Measurements from ENCODE around the gene MLYCD. TPM values are rescaled to one million over a fixed set of nuclear protein-coding genes. Genes with fewer than 3 reads are reported as not detected.
"Not testable (repeated sequence)": the region's sequence is repeated elsewhere in the genome, so short reads cannot be mapped to it uniquely, and the experiment has no call there.

MLYCD gene
- total RNA-seq, 2 donors from 2014 or later = 6.1 to 7.1 TPM

GRCh38 chr16:83935005-83935857, 36.3 kb downstream of the MLYCD start:
- Mint-ChIP-seq H3K9me3 (no peaks in the 10 kb centered on the region), H3K4me3 (no peak overlapping the region)

GRCh38 chr16:83935858-83936255, 36.9 kb downstream of the MLYCD start:
- Mint-ChIP-seq H3K27ac (no peak overlapping the region), H3K36me3 (no peaks in the 10 kb centered on the region), H3K4me3 (no peak overlapping the region), H3K4me1 (ENCODE audit: low read depth in 2 of 2) (no peaks in the 10 kb centered on the region), H3K9me3 (no peaks in the 10 kb centered on the region), H3K27me3 (peaks cover 0 to 2% of the 10 kb centered on the region in 2 donors)
- ATAC-seq = peak in 1 of 2 donors; percentile 25
- peak; percentile 50 for DNase-seq (ENCODE audit: low spot score)

More at GRCh38 chr16:83935005-83935857, 36.3 kb downstream of the MLYCD start:
- Mint-ChIP-seq H3K27ac (no peak overlapping the region), H3K36me3 (no peaks in the 10 kb centered on the region), H3K4me1 (ENCODE audit: low read depth in 2 of 2) (no peaks in the 10 kb centered on the region), H3K27me3 (peaks cover 0 to 2% of the 10 kb centered on the region in 2 donors)
- peak; percentile 58 for DNase-seq (ENCODE audit: low spot score)
- ATAC-seq = peak in 1 of 2 donors; percentile 5

GRCh38 chr16:83936581-83937165, 37.8 kb downstream of the MLYCD start:
- no peak overlapping the region for H3K27ac Mint-ChIP-seq
- H3K27me3 Mint-ChIP-seq = peaks cover 0 to 2% of the 10 kb centered on the region in 2 donors
- H3K4me1 Mint-ChIP-seq (ENCODE audit: low read depth in 2 of 2) = no peaks in the 10 kb centered on the region
- H3K9me3 Mint-ChIP-seq = no peaks in the 10 kb centered on the region
- DNase-seq (ENCODE audit: low spot score) (no peak), ATAC-seq (no peak)
- H3K36me3 Mint-ChIP-seq = no peaks in the 10 kb centered on the region
- no peak overlapping the region for H3K4me3 Mint-ChIP-seq

GRCh38 chr16:83937267-83937666, 38.4 kb downstream of the MLYCD start:
- no peak for DNase-seq (ENCODE audit: low spot score)
- Mint-ChIP-seq H3K27ac (no peak overlapping the region), H3K4me3 (no peak overlapping the region), H3K9me3 (no peaks in the 10 kb centered on the region), H3K36me3 (no peaks in the 10 kb centered on the region), H3K4me1 (ENCODE audit: low read depth in 2 of 2) (no peaks in the 10 kb centered on the region), H3K27me3 (peaks cover 0 to 2% of the 10 kb centered on the region in 2 donors)
- no peak for ATAC-seq

- no peak for ATAC-seq
- H3K27me3 Mint-ChIP-seq = peaks cover 0 to 2% of the 10 kb centered on the region in 2 donors
- no peaks in the 10 kb centered on the region for H3K36me3 Mint-ChIP-seq
- H3K27ac Mint-ChIP-seq = no peak overlapping the region
- no peak for DNase-seq (ENCODE audit: low spot score)
- no peak overlapping the region for H3K4me3 Mint-ChIP-seq
- no peaks in the 10 kb centered on the region for H3K4me1 Mint-ChIP-seq (ENCODE audit: low read depth in 2 of 2)
- H3K9me3 Mint-ChIP-seq = no peaks in the 10 kb centered on the region
These were observed 39.3 kb downstream of the MLYCD start for GRCh38 chr16:83937922-83938885.

GRCh38 chr16:83939266-83939855, 40.4 kb downstream of the MLYCD start:
- Mint-ChIP-seq H3K27ac (no peak overlapping the region), H3K36me3 (no peaks in the 10 kb centered on the region), H3K4me3 (no peak overlapping the region), H3K4me1 (ENCODE audit: low read depth in 2 of 2) (no peaks in the 10 kb centered on the region), H3K9me3 (no peaks in the 10 kb centered on the region), H3K27me3 (peaks cover 0 to 2% of the 10 kb centered on the region in 2 donors)
- DNase-seq (ENCODE audit: low spot score) (no peak), ATAC-seq (no peak)

- Mint-ChIP-seq H3K27me3 (peaks cover 0 to 2% of the 10 kb centered on the region in 2 donors), H3K4me3 (no peak overlapping the region), H3K4me1 (ENCODE audit: low read depth in 2 of 2) (no peaks in the 10 kb centered on the region), H3K36me3 (no peaks in the 10 kb centered on the region), H3K27ac (no peak overlapping the region), H3K9me3 (no peaks in the 10 kb centered on the region)
- ATAC-seq (no peak), DNase-seq (ENCODE audit: low spot score) (no peak)
These were observed 41.2 kb downstream of the MLYCD start for GRCh38 chr16:83940119-83940518.

- no peaks in the 10 kb centered on the region for H3K36me3 Mint-ChIP-seq
- H3K4me3 Mint-ChIP-seq = no peak overlapping the region
- no peaks in the 10 kb centered on the region for H3K4me1 Mint-ChIP-seq (ENCODE audit: low read depth in 2 of 2)
- peaks cover 0 to 2% of the 10 kb centered on the region in 2 donors for H3K27me3 Mint-ChIP-seq
- DNase-seq (ENCODE audit: low spot score) (no peak), ATAC-seq (no peak)
- H3K9me3 Mint-ChIP-seq = no peaks in the 10 kb centered on the region
- H3K27ac Mint-ChIP-seq = no peak overlapping the region
These were observed 41.9 kb downstream of the MLYCD start for GRCh38 chr16:83940630-83941378.

GRCh38 chr16:83941546-83941945, 42.6 kb downstream of the MLYCD start:
- not testable (repeated sequence) for H3K27ac Mint-ChIP-seq; H3K4me3 Mint-ChIP-seq; H3K4me1 Mint-ChIP-seq (ENCODE audit: low read depth in 2 of 2); H3K27me3 Mint-ChIP-seq; H3K9me3 Mint-ChIP-seq; DNase-seq (ENCODE audit: low spot score); ATAC-seq; H3K36me3 Mint-ChIP-seq

- H3K36me3 Mint-ChIP-seq = no peaks in the 10 kb centered on the region
- H3K4me1 Mint-ChIP-seq (ENCODE audit: low read depth in 2 of 2) = no peaks in the 10 kb centered on the region
- H3K4me3 Mint-ChIP-seq = no peak overlapping the region
- ATAC-seq (no peak), DNase-seq (ENCODE audit: low spot score) (no peak)
- H3K9me3 Mint-ChIP-seq = no peaks in the 10 kb centered on the region
- no peak overlapping the region for H3K27ac Mint-ChIP-seq
- peaks cover 0 to 2% of the 10 kb centered on the region in 2 donors for H3K27me3 Mint-ChIP-seq
These were observed 43.2 kb downstream of the MLYCD start for GRCh38 chr16:83942074-83942473.

GRCh38 chr16:83942815-83943515, 44.0 kb downstream of the MLYCD start:
- ATAC-seq (no peak), DNase-seq (ENCODE audit: low spot score) (no peak)
- Mint-ChIP-seq H3K4me3 (no peak overlapping the region), H3K36me3 (no peaks in the 10 kb centered on the region), H3K27ac (no peak overlapping the region), H3K4me1 (ENCODE audit: low read depth in 2 of 2) (no peaks in the 10 kb centered on the region), H3K27me3 (peaks cover 0 to 2% of the 10 kb centered on the region in 2 donors), H3K9me3 (no peaks in the 10 kb centered on the region)

GRCh38 chr16:83943516-83944050, 44.7 kb downstream of the MLYCD start:
- Mint-ChIP-seq H3K4me1 (ENCODE audit: low read depth in 2 of 2) (no peaks in the 10 kb centered on the region), H3K4me3 (no peak overlapping the region), H3K36me3 (no peaks in the 10 kb centered on the region), H3K9me3 (no peaks in the 10 kb centered on the region), H3K27me3 (peaks cover 0 to 2% of the 10 kb centered on the region in 2 donors), H3K27ac (no peak overlapping the region)
- DNase-seq (ENCODE audit: low spot score) (no peak), ATAC-seq (no peak)

Measured in natural killer cell treated with Interleukin-12 subunit alpha and Interleukin-12 subunit beta and Interleukin-15 and Interleukin-18, amount 100 ng/mL, for 72 hours (primary cell).